Measurements from ENCODE around the gene PPP1R15A. TPM values are rescaled to one million over a fixed set of nuclear protein-coding genes. Genes with fewer than 3 reads are reported as not detected.

PPP1R15A gene
- total RNA-seq, 2 experiments from 2014 or later, result 51.6 to 62.4 TPM

GRCh38 chr19:48858984-48859710, 13.1 kb upstream of the PPP1R15A start:
- no peaks in the 10 kb centered on the region for H3K27me3 Mint-ChIP-seq
- peak overlapping the region; percentile 94 for H3K4me3 Mint-ChIP-seq
- POLR2A ChIA-PET, result interaction anchor here (1.0 to 1.2 kb wide), 2 partner anchors 13 to 15 kb away, joined by 3 to 4 read pairs; partner anchors contain the start of gene PPP1R15A
- H3K4me1 Mint-ChIP-seq, result peaks cover 7% of the 10 kb centered on the region
- CTCF ChIA-PET, result interaction anchor here (0.7 to 1.5 kb wide), 2 partner anchors 18 to 225 kb away, joined by 3 to 6 read pairs; no protein-coding TSS in a partner anchor
- no peaks in the 10 kb centered on the region for H3K9me3 Mint-ChIP-seq (ENCODE audit: low read depth)
- no peaks in the 10 kb centered on the region for H3K36me3 Mint-ChIP-seq (ENCODE audit: low read depth)
- peak; percentile 92 for ATAC-seq
- intact Hi-C loops (cut with DNase I, micrococcal nuclease), result loop anchor here (1.0 to 2.0 kb wide), 8 partner anchors 13 to 134 kb away; partner anchors contain the start of genes NUCB1 (in 2 of the 2), PPP1R15A (in 2 of the 2), BAX (in 1 of the 2) and BCAT2 (in 1 of the 2)
- peak; percentile 92 for DNase-seq
- peak overlapping the region; percentile 93 for H3K27ac Mint-ChIP-seq

DNA sequence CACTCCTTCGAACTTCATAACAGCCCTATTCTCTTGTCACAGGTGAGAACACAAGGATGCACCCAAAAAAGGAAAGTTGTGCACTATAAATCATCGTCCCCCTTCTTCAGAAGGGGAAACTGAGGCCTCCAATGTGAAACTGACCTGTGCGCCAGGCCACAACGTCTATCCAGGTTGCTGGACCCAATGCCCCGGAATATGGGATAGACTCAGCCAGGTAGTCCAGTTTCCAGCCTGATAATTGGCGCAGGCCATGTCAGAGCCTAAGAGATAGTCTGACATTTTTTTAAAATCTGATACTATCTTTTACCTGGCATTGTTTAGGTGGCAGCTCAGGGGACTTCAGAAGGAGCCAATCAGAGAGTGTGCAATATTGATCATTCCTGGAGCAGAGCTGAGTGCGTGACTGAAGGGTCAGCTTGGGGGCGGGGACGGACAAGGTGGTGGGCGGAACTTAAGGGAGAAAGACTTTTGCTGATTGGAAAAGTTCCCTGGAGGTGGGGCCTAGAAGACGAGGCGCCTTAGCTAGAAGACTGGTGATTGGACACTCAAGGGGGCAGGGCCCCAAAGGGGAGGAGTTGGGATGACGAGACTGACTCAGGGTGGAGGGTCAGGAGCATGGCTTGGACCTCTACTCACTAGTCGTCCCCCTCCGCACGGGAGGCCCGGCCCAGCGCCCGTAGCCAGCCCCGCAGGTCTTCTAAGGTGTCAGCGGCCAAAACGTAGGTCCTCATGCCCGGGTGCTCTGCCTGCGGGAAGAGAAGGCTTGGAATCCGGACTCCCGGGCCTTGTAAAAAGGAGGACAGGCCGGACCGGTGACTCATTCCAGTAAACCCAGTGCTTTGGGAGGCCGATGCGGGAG, 12.3 kb upstream of the PPP1R15A start:
- ChIA-PET POLR2A (no interaction called here), CTCF (interaction anchor here (0.7 kb wide), 1 partner anchor 225 kb away, joined by 3 read pairs; no protein-coding TSS in a partner anchor)
- H3K27ac Mint-ChIP-seq, result no peak overlapping the region
- H3K9me3 Mint-ChIP-seq (ENCODE audit: low read depth), result no peaks in the 10 kb centered on the region
- DNase-seq, result peak; percentile 58
- peak overlapping the region; percentile 94 for H3K4me3 Mint-ChIP-seq
- no peaks in the 10 kb centered on the region for H3K36me3 Mint-ChIP-seq (ENCODE audit: low read depth)
- H3K27me3 Mint-ChIP-seq, result no peaks in the 10 kb centered on the region
- intact Hi-C loops (cut with DNase I, micrococcal nuclease), result loop anchor here (1.0 to 2.0 kb wide), 6 partner anchors 12 to 133 kb away; partner anchors contain the start of genes NUCB1 (in 2 of the 2), PPP1R15A (in 2 of the 2), BCAT2 (in 1 of the 2) and FTL (in 1 of the 2)
- ATAC-seq, result peak; percentile 28
- H3K4me1 Mint-ChIP-seq, result peaks cover 7% of the 10 kb centered on the region

GRCh38 chr19:48861313-48861712, 10.9 kb upstream of the PPP1R15A start:
- ATAC-seq (no peak), DNase-seq (no peak)
- Mint-ChIP-seq H3K9me3 (ENCODE audit: low read depth) (no peaks in the 10 kb centered on the region), H3K27me3 (no peaks in the 10 kb centered on the region), H3K4me3 (no peak overlapping the region), H3K27ac (no peak overlapping the region), H3K4me1 (peaks cover 7% of the 10 kb centered on the region), H3K36me3 (ENCODE audit: low read depth) (no peaks in the 10 kb centered on the region)
- POLR2A ChIA-PET, result interaction anchor here (0.9 to 1.1 kb wide), 2 partner anchors 11 to 72 kb away, joined by 3 read pairs; partner anchors contain the start of gene PPP1R15A
- CTCF ChIA-PET, result interaction anchor here (0.9 kb wide), 2 partner anchors 11 to 13 kb away, joined by 3 read pairs; no protein-coding TSS in a partner anchor
- intact Hi-C loops (cut with DNase I, micrococcal nuclease), result no loop called here

DNA sequence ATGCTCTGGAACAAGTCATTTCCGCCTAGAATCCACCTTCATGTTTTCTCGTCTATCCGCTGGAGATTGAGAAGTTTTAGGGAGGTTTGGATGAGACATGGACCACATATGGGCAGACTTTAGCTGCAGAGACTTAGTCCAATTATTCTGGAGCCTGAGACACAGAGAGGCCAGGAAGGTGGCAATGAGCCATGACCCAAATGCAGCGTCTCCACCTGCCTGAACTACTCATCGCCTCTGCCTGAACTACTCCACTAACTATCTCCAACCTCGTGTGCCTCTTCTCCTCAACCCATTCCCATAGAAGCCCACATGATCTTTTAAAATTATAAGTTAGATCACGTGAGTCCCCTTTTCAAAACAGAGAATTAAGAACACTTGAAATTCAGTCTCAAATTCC, 9.4 kb upstream of the PPP1R15A start:
- no peak for ATAC-seq
- Mint-ChIP-seq H3K27me3 (no peaks in the 10 kb centered on the region), H3K36me3 (ENCODE audit: low read depth) (no peaks in the 10 kb centered on the region), H3K9me3 (ENCODE audit: low read depth) (no peaks in the 10 kb centered on the region), H3K27ac (no peak overlapping the region), H3K4me1 (peaks cover 7% of the 10 kb centered on the region), H3K4me3 (no peak overlapping the region)
- CTCF ChIA-PET, result no interaction called here
- no peak for DNase-seq
- POLR2A ChIA-PET, result interaction anchor here (0.6 to 0.7 kb wide), 2 partner anchors 158 to 1033 kb away, joined by 3 to 4 read pairs; no protein-coding TSS in a partner anchor
- intact Hi-C loops (cut with DNase I, micrococcal nuclease), result no loop called here

- DNase-seq (no peak), ATAC-seq (no peak)
- CTCF ChIA-PET, result interaction anchor here (0.6 to 0.8 kb wide), 3 partner anchors 22 to 648 kb away, joined by 3 to 4 read pairs (median 3); no protein-coding TSS in a partner anchor
- H3K4me3 Mint-ChIP-seq, result no peak overlapping the region
- no peaks in the 10 kb centered on the region for H3K9me3 Mint-ChIP-seq (ENCODE audit: low read depth)
- peaks cover 4% of the 10 kb centered on the region for H3K4me1 Mint-ChIP-seq
- POLR2A ChIA-PET, result interaction anchor here (0.6 kb wide), 1 partner anchor 86 kb away, joined by 4 read pairs; no protein-coding TSS in a partner anchor
- H3K27ac Mint-ChIP-seq, result no peak overlapping the region
- intact Hi-C loops (cut with DNase I, micrococcal nuclease), result no loop called here
- H3K36me3 Mint-ChIP-seq (ENCODE audit: low read depth), result no peaks in the 10 kb centered on the region
- no peaks in the 10 kb centered on the region for H3K27me3 Mint-ChIP-seq
These were observed 5.5 kb upstream of the PPP1R15A start for GRCh38 chr19:48866692-48867091.

GRCh38 chr19:48867123-48867745, 5.0 kb upstream of the PPP1R15A start:
- ChIA-PET POLR2A (interaction anchor here (0.6 kb wide), 1 partner anchor 85 kb away, joined by 4 read pairs; no protein-coding TSS in a partner anchor), CTCF (interaction anchor here (0.6 kb wide), 2 partner anchors 22 to 648 kb away, joined by 3 to 4 read pairs; no protein-coding TSS in a partner anchor)
- DNase-seq (no peak), ATAC-seq (no peak)
- H3K4me1 Mint-ChIP-seq, result peaks cover 7% of the 10 kb centered on the region
- no peak overlapping the region for H3K4me3 Mint-ChIP-seq
- peaks cover 1% of the 10 kb centered on the region for H3K36me3 Mint-ChIP-seq (ENCODE audit: low read depth)
- intact Hi-C loops (cut with DNase I, micrococcal nuclease), result no loop called here
- no peak overlapping the region for H3K27ac Mint-ChIP-seq
- H3K9me3 Mint-ChIP-seq (ENCODE audit: low read depth), result no peaks in the 10 kb centered on the region
- no peaks in the 10 kb centered on the region for H3K27me3 Mint-ChIP-seq

- CTCF ChIA-PET, result no interaction called here
- Mint-ChIP-seq H3K4me3 (no peak overlapping the region), H3K9me3 (ENCODE audit: low read depth) (no peaks in the 10 kb centered on the region), H3K27ac (no peak overlapping the region), H3K27me3 (no peaks in the 10 kb centered on the region), H3K36me3 (ENCODE audit: low read depth) (peaks cover 4% of the 10 kb centered on the region), H3K4me1 (peaks cover 7% of the 10 kb centered on the region)
- POLR2A ChIA-PET, result no interaction called here
- DNase-seq, result no peak
- no peak for ATAC-seq
- intact Hi-C loops (cut with DNase I, micrococcal nuclease), result no loop called here
These were observed 4.5 kb upstream of the PPP1R15A start for GRCh38 chr19:48867746-48868113.

DNA sequence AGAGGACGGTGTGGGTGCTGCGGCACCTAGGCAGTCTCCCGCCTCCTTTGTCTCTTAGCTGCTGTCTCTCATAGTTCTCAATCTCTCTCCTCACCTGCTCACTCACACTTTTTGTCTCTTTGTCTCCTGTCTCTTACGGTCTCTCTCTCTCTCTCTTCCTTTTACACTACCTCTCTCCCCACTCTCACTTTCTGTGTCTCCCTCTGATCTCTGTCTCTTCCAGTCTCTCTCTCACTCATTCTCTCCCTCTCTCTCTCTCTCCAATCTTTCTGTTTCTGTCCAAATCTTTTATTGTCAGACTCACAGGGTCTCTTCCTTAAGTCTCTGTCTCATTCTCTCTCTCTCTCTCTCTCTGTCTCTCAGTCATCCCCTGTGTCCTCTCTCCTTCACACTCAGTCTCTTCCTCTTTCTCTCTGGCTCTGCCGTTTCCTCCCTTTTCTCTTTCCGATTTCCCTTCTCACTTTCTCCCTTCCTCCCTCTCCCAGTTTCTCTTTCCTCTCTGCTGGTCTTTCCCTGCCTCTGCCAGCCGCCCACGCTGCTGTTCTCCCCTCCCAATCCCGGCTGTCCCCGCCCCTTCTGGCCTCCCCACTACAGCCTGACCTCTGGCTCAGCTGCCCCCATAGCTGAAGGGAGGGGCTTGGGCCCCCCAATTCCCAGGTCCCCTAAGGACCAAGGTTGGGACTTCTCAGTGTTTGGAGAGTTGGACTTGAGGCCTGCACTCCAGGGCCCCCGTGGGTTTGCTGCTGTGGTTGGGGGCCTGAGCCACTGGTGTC, 3.9 kb upstream of the PPP1R15A start, which contains the start of gene PLEKHA4:
TSS of gene PLEKHA4 (minus strand) at position 504 of the 773 bp plus-strand sequence. CDS start 997 bp downstream, outside the sequence.
- no peak for DNase-seq
- Mint-ChIP-seq H3K27me3 (no peaks in the 10 kb centered on the region), H3K36me3 (ENCODE audit: low read depth) (peaks cover 10% of the 10 kb centered on the region), H3K4me1 (peaks cover 11% of the 10 kb centered on the region), H3K9me3 (ENCODE audit: low read depth) (no peaks in the 10 kb centered on the region), H3K27ac (peak within 1 kb of the TSS; percentile 12), H3K4me3 (no peak within 1 kb of the TSS)
- intact Hi-C loops (cut with DNase I, micrococcal nuclease), result no loop called here
- no peak for ATAC-seq
- ChIA-PET CTCF (no interaction called here), POLR2A (no interaction called here)

DNA sequence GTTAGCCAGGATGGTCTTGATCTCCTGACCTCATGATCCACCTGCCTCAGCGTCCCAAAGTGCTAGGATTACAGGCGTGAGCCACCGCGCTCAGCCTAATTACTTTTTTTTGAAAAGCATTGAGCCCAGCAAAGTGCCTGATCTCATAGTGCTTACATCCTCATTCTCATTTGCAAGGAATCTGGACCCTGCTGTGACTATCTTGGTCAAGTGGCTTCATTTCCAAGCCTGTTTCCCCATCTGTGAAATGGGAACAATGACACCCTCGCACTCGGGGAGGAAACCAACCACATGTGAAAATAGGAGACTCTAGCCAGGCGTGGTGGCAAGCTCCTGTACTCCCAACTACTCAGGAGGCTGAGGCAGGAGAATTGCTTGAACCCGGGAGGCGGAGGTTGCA, 2.2 kb upstream of the PPP1R15A start:
- DNase-seq (no peak), ATAC-seq (no peak)
- peaks cover 25% of the 10 kb centered on the region for H3K4me1 Mint-ChIP-seq
- POLR2A ChIA-PET, result interaction anchor here (0.7 kb wide), 1 partner anchor 30 kb away, joined by 4 read pairs; no protein-coding TSS in a partner anchor
- peaks cover 28% of the 10 kb centered on the region for H3K36me3 Mint-ChIP-seq (ENCODE audit: low read depth)
- H3K4me3 Mint-ChIP-seq, result no peak overlapping the region
- CTCF ChIA-PET, result interaction anchor here (1.1 kb wide), 1 partner anchor 123 kb away, joined by 3 read pairs; the partner anchor contains the start of gene GYS1
- intact Hi-C loops (cut with DNase I, micrococcal nuclease), result loop anchor here in 1 of 2 experiments (5.0 to 10.0 kb wide), 6 partner anchors 465 to 805 kb away; partner anchors contain the start of genes CD37, LIG1, PRMT1 and RRAS
- no peak overlapping the region for H3K27ac Mint-ChIP-seq
- no peaks in the 10 kb centered on the region for H3K27me3 Mint-ChIP-seq
- no peaks in the 10 kb centered on the region for H3K9me3 Mint-ChIP-seq (ENCODE audit: low read depth)
